ENCODE measurements around the gene BCAP29. TPM values are rescaled to one million over a fixed set of nuclear protein-coding genes. Genes with fewer than 3 reads are reported as not detected.

BCAP29 gene
- polyA plus RNA-seq, 1 donor (not counting 4 experiments of a cell fraction or from before 2014, with no cell fraction given) = 141 TPM

DNA sequence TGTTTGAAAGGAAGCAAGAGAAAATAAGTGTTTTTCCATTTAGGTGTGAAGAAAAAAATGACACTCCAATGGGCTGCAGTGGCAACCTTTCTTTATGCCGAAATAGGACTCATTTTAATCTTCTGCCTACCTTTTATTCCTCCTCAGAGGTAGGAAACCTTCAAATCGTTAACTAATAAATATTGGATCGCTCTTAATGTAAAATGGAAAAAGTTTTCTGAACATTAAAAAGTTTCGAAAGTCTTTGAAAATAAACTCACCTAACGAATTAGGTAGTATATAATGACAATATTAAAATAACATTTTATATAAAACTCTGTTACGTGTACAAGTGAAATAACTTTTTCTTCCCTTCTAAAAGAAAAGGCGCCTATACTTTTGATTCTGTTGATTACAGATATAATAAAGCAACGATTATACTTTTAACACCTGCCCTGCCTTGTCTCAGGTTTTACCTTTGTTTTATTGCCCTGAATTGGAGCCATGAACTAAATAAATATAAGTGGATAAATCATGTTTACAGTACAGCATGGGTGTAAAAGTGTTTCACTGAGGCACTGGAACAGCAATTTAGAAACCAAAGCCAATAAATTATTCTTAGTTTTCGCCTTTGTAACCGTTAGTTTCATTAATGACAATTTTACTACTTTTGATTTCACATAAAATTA lies 804 bp downstream of the BCAP29 start:
- DNase-seq (ENCODE audit: low read depth, low spot score) = no peak

DNA sequence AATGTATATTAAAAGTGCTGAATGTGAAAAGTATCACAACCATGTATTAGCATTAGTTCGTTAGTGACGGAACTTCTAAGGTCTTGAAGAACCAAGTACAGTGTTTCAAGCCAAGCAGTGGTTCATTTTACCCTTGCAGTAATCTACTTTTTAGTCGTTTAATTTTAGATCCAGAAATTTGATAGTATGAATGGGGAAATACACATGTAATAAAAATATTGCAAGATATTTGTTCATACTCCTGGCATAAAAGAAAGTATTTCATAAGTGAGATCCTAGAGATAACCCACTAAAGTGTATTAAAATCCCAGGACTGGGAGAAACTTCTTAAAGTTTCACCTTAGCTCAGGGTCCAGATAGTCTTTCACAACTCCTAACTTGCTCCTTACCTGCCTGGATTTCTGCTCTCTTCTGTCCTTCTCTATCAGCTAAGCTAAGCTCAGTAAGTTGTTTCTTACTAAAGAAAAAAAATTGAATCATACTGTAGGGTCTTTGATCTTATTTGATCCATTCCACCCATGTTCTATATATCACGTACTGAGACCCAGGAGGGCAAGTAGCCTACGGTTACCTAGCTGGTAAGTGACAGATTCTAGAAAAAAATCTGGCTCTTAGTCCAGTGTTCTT lies 1.5 kb downstream of the BCAP29 start:
- FAIRE-seq = no peak
- Histone ChIP-seq H3K4me1 (ENCODE audit: control insufficient read depth, extremely low read depth, insufficient read depth, low read length) (peaks cover 8% of the 10 kb centered on the region), H4K20me1 (ENCODE audit: control insufficient read depth, extremely low read depth, insufficient read depth, low read length) (no peaks in the 10 kb centered on the region), H3K27me3 (ENCODE audit: control insufficient read depth, extremely low read depth, insufficient read depth, low read length) (no peaks in the 10 kb centered on the region), H3K9ac (ENCODE audit: control insufficient read depth, extremely low read depth, insufficient read depth, low read length) (peak overlapping the region; percentile 95), H3K4me2 (ENCODE audit: control insufficient read depth, extremely low read depth, insufficient read depth, low read depth, low read length) (peak overlapping the region; percentile 72), H3K27ac (ENCODE audit: control insufficient read depth, insufficient read depth, low read length) (peak overlapping the region; percentile 95), H3K9me3 (ENCODE audit: control insufficient read depth, low read depth, low read length) (no peaks in the 10 kb centered on the region), H2AFZ (ENCODE audit: control insufficient read depth, low read length) (no peak overlapping the region), H3K4me3 (ENCODE audit: control insufficient read depth in 2 of 3, extremely low read depth in 1 of 3, insufficient read depth in 2 of 3, low read depth in 1 of 3, low read length in 3 of 3) (peak overlapping the region; percentile 69 to 94 (median 83)), H3K36me3 (ENCODE audit: control insufficient read depth in 2 of 2, extremely low read depth in 1 of 2, insufficient read depth in 2 of 2, low read length in 2 of 2) (peaks cover 10 to 22% of the 10 kb centered on the region in 2 experiments), H3K9me1 (ENCODE audit: control insufficient read depth, extremely low read depth, insufficient read depth, low read length) (no peaks in the 10 kb centered on the region), H3K79me2 (ENCODE audit: control insufficient read depth, insufficient read depth, low read length) (peaks cover 66% of the 10 kb centered on the region)
- dilution Hi-C loops (cut with MboI; ENCODE audit: extremely low pct_ligation_motif_present, low sequenced_read_pairs) = no loop called here
- TF ChIP-seq, protein P1, sequence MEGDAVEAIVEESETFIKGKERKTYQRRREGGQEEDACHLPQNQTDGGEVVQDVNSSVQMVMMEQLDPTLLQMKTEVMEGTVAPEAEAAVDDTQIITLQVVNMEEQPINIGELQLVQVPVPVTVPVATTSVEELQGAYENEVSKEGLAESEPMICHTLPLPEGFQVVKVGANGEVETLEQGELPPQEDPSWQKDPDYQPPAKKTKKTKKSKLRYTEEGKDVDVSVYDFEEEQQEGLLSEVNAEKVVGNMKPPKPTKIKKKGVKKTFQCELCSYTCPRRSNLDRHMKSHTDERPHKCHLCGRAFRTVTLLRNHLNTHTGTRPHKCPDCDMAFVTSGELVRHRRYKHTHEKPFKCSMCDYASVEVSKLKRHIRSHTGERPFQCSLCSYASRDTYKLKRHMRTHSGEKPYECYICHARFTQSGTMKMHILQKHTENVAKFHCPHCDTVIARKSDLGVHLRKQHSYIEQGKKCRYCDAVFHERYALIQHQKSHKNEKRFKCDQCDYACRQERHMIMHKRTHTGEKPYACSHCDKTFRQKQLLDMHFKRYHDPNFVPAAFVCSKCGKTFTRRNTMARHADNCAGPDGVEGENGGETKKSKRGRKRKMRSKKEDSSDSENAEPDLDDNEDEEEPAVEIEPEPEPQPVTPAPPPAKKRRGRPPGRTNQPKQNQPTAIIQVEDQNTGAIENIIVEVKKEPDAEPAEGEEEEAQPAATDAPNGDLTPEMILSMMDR (optimal IDR thresholded peaks at IDR 0.05 in 1 of 3, IDR thresholded peaks at IDR 0.05 in 1 of 3, conservative IDR thresholded peaks at IDR 0.05 in 1 of 3; ENCODE audit: extremely low read depth in 1 of 3, insufficient read depth in 2 of 3, low read length in 3 of 3) = no peak
- DNase-seq (ENCODE audit: low read depth, low spot score) = no peak

More for the DNA sequence above, 804 bp downstream of the BCAP29 start:
- Histone ChIP-seq H3K9ac (ENCODE audit: control insufficient read depth, extremely low read depth, insufficient read depth, low read length) (peak overlapping the region; percentile 95), H4K20me1 (ENCODE audit: control insufficient read depth, extremely low read depth, insufficient read depth, low read length) (no peaks in the 10 kb centered on the region), H3K79me2 (ENCODE audit: control insufficient read depth, insufficient read depth, low read length) (peaks cover 61% of the 10 kb centered on the region), H3K4me2 (ENCODE audit: control insufficient read depth, extremely low read depth, insufficient read depth, low read depth, low read length) (peak overlapping the region; percentile 72), H3K4me3 (ENCODE audit: control insufficient read depth in 2 of 3, extremely low read depth in 1 of 3, insufficient read depth in 2 of 3, low read depth in 1 of 3, low read length in 3 of 3) (peak overlapping the region; percentile 69 to 94 (median 83)), H3K36me3 (ENCODE audit: control insufficient read depth in 2 of 2, extremely low read depth in 1 of 2, insufficient read depth in 2 of 2, low read length in 2 of 2) (peaks cover 8 to 16% of the 10 kb centered on the region in 2 experiments), H3K9me1 (ENCODE audit: control insufficient read depth, extremely low read depth, insufficient read depth, low read length) (no peaks in the 10 kb centered on the region), H3K4me1 (ENCODE audit: control insufficient read depth, extremely low read depth, insufficient read depth, low read length) (peaks cover 8% of the 10 kb centered on the region), H3K27me3 (ENCODE audit: control insufficient read depth, extremely low read depth, insufficient read depth, low read length) (no peaks in the 10 kb centered on the region), H3K9me3 (ENCODE audit: control insufficient read depth, low read depth, low read length) (no peaks in the 10 kb centered on the region), H3K27ac (ENCODE audit: control insufficient read depth, insufficient read depth, low read length) (peak overlapping the region; percentile 95), H2AFZ (ENCODE audit: control insufficient read depth, low read length) (no peak overlapping the region)
- FAIRE-seq = no peak
- no peak for TF ChIP-seq EZH2 (IDR thresholded peaks at IDR 0.05; ENCODE audit: low read length)
- TF ChIP-seq, protein P1 (optimal IDR thresholded peaks at IDR 0.05 in 1 of 3, IDR thresholded peaks at IDR 0.05 in 1 of 3, conservative IDR thresholded peaks at IDR 0.05 in 1 of 3; ENCODE audit: extremely low read depth in 1 of 3, insufficient read depth in 2 of 3, low read length in 3 of 3) = no peak
- dilution Hi-C loops (cut with MboI; ENCODE audit: extremely low pct_ligation_motif_present, low sequenced_read_pairs) = no loop called here
